Mammary epithelial cell (primary cell): ENCODE results near the gene AADACL4.

Experiments
- CTCF ChIP-seq, 2 donors: IDR thresholded peaks in 1 of 2; conservative IDR thresholded peaks in 1 of 2; 2 replicates each; pipeline ENCODE4 v1.5.1; 2011 to 2012; ENCODE audit warnings: inconsistent platforms in 2 of 2, low read length in 2 of 2, mild to moderate bottlenecking in 2 of 2, control low read depth in 1 of 2, low read depth in 1 of 2; ENCODE audit not compliant: insufficient read depth in 1 of 2; ENCODE audit errors: extremely low read depth in 1 of 2
- EZH2 ChIP-seq: IDR thresholded peaks from 2 replicates; pipeline ENCODE4 v1.6.1; 2012; ENCODE audit warnings: low read length, inconsistent platforms, borderline replicate concordance

GRCh38 chr1:12595757-12596006 is 48.2 kb upstream of the AADACL4 start:
- TF ChIP-seq EZH2 (no peak), CTCF (conservative IDR thresholded peaks at IDR 0.05 in 1 of 2, IDR thresholded peaks at IDR 0.05 in 1 of 2; ENCODE audit: extremely low read depth in 1 of 2, insufficient read depth in 1 of 2, low read depth in 1 of 2, low read length in 2 of 2) (no peak)
